HepG2 (cell line): ENCODE measurements around the gene GNAI2. TPM values are rescaled to one million over a fixed set of nuclear protein-coding genes. Genes with fewer than 3 reads are reported as not detected.

Experiments used
- FOXK1 ChIP-seq: sonication (generic); formaldehyde crosslinking; IDR thresholded peaks from 2 replicates; pipeline ENCODE4 v1.4.0; 2020; ENCODE audit warnings: low read depth, missing genetic modification reagents, borderline replicate concordance
- IRX3 ChIP-seq: sonication (generic); formaldehyde crosslinking; IDR thresholded peaks from 2 replicates; pipeline ENCODE4 v1.8.1; 2023; ENCODE audit warnings: mild to moderate bottlenecking, low read depth, missing genetic modification reagents, borderline replicate concordance
- KMT2B ChIP-seq: IDR thresholded peaks from 2 replicates; pipeline ENCODE4 v1.6.1; 2016; ENCODE audit warnings: missing genetic modification reagents, missing compliant biosample characterization
- MLXIP ChIP-seq: sonication (generic); formaldehyde crosslinking; IDR thresholded peaks from 2 replicates; pipeline ENCODE4 v1.9.0; 2021; ENCODE audit warnings: missing genetic modification reagents, borderline replicate concordance
- MXD1 ChIP-seq: sonication (generic); formaldehyde crosslinking; IDR thresholded peaks from 2 replicates; pipeline ENCODE4 v1.4.0; 2020; ENCODE audit warnings: mild to moderate bottlenecking, missing genetic modification reagents
- ONECUT2 ChIP-seq: sonication (generic); formaldehyde crosslinking; IDR thresholded peaks from 2 replicates; pipeline ENCODE4 v1.4.0; 2020; ENCODE audit warnings: missing genetic modification reagents
- POGK ChIP-seq: sonication (generic); formaldehyde crosslinking; conservative IDR thresholded peaks from 2 replicates; pipeline ENCODE4 v1.8.0; 2022; ENCODE audit warnings: mild to moderate bottlenecking, moderate library complexity, missing genetic modification reagents
- PRDM10 ChIP-seq: sonication (generic); formaldehyde crosslinking; IDR thresholded peaks from 2 replicates; pipeline ENCODE4 v1.4.0; 2020; ENCODE audit warnings: low read depth, missing genetic modification reagents
- RARA ChIP-seq: IDR thresholded peaks from 2 replicates; pipeline ENCODE4 v1.6.1; 2016; ENCODE audit warnings: missing genetic modification reagents, missing compliant biosample characterization
- SP140L ChIP-seq: sonication (generic); formaldehyde crosslinking; IDR thresholded peaks from 2 replicates; pipeline ENCODE4 v1.4.0; 2020; ENCODE audit warnings: missing genetic modification reagents, borderline replicate concordance
- TARDBP ChIP-seq: sonication (generic); formaldehyde crosslinking; IDR thresholded peaks from 2 replicates; pipeline ENCODE4 v1.8.0; 2022; ENCODE audit warnings: mild to moderate bottlenecking, missing genetic modification reagents
- TFDP2 ChIP-seq: sonication (generic); formaldehyde crosslinking; IDR thresholded peaks from 2 replicates; pipeline ENCODE4 v1.4.0; 2020; ENCODE audit warnings: missing genetic modification reagents
- ZMAT3 ChIP-seq: sonication (generic); formaldehyde crosslinking; conservative IDR thresholded peaks from 2 replicates; pipeline ENCODE4 v1.7.0; 2021; ENCODE audit warnings: missing genetic modification reagents
- ZNF230 ChIP-seq: sonication (generic); formaldehyde crosslinking; IDR thresholded peaks from 2 replicates; pipeline ENCODE4 v1.4.0; 2020; ENCODE audit warnings: mild to moderate bottlenecking, missing genetic modification reagents
- ZNF616 ChIP-seq: sonication (generic); formaldehyde crosslinking; IDR thresholded peaks from 2 replicates; pipeline ENCODE4 v1.5.0; 2020; ENCODE audit warnings: low read depth, mild to moderate bottlenecking, missing genetic modification reagents
- ZNF629 ChIP-seq: sonication (generic); formaldehyde crosslinking; conservative IDR thresholded peaks from 2 replicates; pipeline ENCODE4 v1.5.0; 2020; ENCODE audit warnings: missing genetic modification reagents
- ZNF878 ChIP-seq: sonication (generic); formaldehyde crosslinking; IDR thresholded peaks from 2 replicates; pipeline ENCODE4 v1.8.1; 2023; ENCODE audit warnings: mild to moderate bottlenecking, missing genetic modification reagents, moderate library complexity
- ZSCAN25 ChIP-seq: sonication (generic); formaldehyde crosslinking; IDR thresholded peaks from 2 replicates; pipeline ENCODE4 v1.8.0; 2022; ENCODE audit warnings: mild to moderate bottlenecking, missing genetic modification reagents
- polyA plus RNA-seq, 8 experiments: library from polyadenylated mRNA; depleted of rRNA in 3 of 8; stranded (reverse) in 7 of 8; unstranded in 1 of 8; fragments of >200 nt; fragmentation: Illumina TruSeq in 4 of 8; extraction: Trizol in 4 of 8; gene quantifications; 2 replicates each; pipeline versions ENCODE4 v1.2.1 to v1.2.3, GENCODE V29; 2011 to 2016; ENCODE audit warnings: low read depth in 4 of 8, missing spikeins in 1 of 8, mixed read lengths in 1 of 8; ENCODE audit not compliant: insufficient read depth in 1 of 8
- total RNA-seq, 5 experiments: library from RNA; depleted of rRNA; stranded (reverse); fragments of >200 nt; fragmentation: Illumina TruSeq; extraction: Trizol; gene quantifications; 2 replicates each; pipeline ENCODE4 v1.2.3, GENCODE V29; 2016; ENCODE audit warnings: low read depth in 1 of 5

The GNAI2 gene
- total and polyA plus RNA-seq, 2 of the 13 experiments (the other 11 are each of a cell fraction or from before 2014, with no cell fraction given): 51.1 to 66.2 TPM

- TF ChIP-seq TFDP2 (CRISPR knock-in tag) (peak; percentile 27; the same call in 1 of the 2 replicates), TARDBP (CRISPR knock-in tag) (peak; percentile 75), RARA (peak; percentile 10; the same call in 1 of the 2 replicates), ZNF878 (CRISPR knock-in tag) (0 out of 2 replicates have a peak, but pooled peaks have one; percentile 8), ZNF230 (CRISPR knock-in tag) (peak; percentile 72; the same call in 1 of the 2 replicates), KMT2B (0 out of 2 replicates have a peak, but pooled peaks have one; percentile 34), ZMAT3 (CRISPR knock-in tag) (0 out of 2 replicates have a peak, but pooled peaks have one; percentile 71), MXD1 (CRISPR knock-in tag) (peak; percentile 48; the same call in 1 of the 2 replicates), ZNF616 (CRISPR knock-in tag) (peak; percentile 37; the same call in 1 of the 2 replicates), POGK (CRISPR knock-in tag) (peak; percentile 50; the same call in 1 of the 2 replicates), SP140L (CRISPR knock-in tag) (no peak), FOXK1 (peak; percentile 40; the same call in 1 of the 2 replicates), ONECUT2 (CRISPR knock-in tag) (no peak), MLXIP (CRISPR knock-in tag) (0 out of 2 replicates have a peak, but pooled peaks have one; percentile 28), ZSCAN25 (peak; percentile 89; the same call in 1 of the 2 replicates), ZNF629 (CRISPR knock-in tag) (no peak), PRDM10 (CRISPR knock-in tag) (peak; percentile 82; the same call in 1 of the 2 replicates), IRX3 (CRISPR knock-in tag) (0 out of 2 replicates have a peak, but pooled peaks have one; percentile 66)
Measured at GRCh38 chr3:50303013-50303815, 67.2 kb downstream of the GNAI2 start, which contains the start of gene HYAL1 (continued).
